ENCODE data around the gene ZNF878.

Gene ZNF878

DNA sequence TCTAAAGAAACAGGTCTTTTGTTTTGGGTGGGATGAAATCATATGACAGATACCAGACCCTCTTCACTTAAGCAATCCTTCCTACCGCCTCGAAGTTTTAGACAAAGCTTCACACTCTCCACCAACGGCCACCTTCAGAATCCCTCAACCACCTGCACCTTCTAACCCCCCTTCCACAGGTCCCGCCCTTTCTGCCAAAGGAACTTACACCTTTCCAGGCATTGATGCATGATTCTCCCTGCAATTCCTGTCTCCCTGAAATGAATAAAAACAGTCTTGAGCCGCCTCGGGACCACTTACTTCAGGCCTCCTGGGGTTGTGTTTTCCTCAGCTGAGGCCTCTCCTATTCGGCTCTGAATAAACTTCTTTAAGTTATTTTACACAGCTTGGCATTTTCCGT lies 18.1 kb downstream of the ZNF878 start:
- no peak for DNase-seq (ENCODE audit: low read depth)

DNA sequence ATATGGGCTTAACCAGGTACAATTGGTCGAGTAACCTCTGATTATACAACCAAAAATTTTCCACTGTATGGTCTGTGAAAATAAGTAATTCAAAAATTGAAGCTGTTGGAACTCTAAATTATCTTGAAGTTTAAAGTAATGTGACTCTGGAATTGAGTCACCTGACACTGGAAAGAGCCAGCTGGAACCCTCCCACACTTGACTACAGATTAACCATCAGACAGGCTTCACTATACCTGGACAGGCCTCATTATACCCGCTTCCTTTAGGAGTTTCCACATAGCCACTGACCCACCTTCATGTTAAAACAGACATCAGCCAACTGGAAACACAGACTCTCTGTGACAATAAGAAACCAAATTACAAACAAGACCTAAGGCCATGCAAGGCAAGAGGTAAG lies 18.6 kb downstream of the ZNF878 start:
- no peak for DNase-seq (ENCODE audit: low read depth)

DNA sequence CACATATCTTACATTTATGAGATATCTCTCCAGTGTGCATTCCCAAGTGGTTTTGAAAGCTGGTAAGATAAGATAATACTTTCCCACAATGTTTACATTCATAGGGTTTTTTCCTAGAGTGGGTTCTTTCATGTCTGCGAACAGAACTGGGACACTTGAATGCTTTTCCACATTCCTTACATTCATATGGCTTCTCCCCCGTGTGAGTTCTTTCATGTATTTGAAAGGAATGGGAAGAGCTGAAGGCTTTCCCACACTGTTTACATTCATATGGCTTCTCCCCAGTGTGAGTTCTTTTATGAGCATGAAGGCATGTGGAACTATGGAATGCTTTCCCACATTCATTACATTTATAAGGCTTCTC lies 37.0 kb downstream of the ZNF878 start:
- DNase-seq (ENCODE audit: low read depth) = no peak

DNA sequence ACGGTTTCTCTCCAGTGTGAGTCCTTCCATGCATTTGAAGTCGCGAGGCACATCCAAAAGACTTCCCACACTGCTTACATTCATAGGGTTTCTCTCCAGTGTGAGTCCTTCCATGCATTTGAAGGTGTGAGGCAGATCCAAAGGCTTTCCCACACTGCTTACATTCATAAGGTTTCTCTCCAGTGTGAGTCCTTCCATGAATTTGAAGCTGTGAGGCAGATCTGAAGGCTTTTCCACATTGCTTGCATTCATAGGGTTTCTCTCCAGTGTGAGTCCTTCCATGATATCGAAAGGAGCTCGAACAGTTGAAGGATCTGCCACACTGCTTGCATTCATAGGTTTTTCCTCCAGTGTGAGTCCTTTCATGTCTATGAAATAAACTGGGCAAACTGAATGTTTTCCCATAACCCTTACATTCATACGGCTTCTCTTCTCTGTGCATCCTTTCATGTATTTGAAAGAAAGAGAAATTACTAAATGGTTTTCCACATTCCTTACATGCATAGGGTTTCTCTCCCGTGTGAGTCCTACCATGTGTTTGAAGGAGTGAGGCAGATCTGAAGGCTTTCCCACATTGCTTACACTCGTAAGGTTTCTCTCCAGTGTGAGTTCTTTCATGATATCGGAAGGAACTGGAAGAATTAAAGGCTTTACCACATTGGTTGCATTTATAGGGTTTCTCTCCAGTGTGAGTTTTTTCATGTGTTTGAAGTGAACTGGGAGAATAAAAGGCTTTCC lies 37.6 kb downstream of the ZNF878 start:
- DNase-seq (ENCODE audit: low read depth) = no peak

DNA sequence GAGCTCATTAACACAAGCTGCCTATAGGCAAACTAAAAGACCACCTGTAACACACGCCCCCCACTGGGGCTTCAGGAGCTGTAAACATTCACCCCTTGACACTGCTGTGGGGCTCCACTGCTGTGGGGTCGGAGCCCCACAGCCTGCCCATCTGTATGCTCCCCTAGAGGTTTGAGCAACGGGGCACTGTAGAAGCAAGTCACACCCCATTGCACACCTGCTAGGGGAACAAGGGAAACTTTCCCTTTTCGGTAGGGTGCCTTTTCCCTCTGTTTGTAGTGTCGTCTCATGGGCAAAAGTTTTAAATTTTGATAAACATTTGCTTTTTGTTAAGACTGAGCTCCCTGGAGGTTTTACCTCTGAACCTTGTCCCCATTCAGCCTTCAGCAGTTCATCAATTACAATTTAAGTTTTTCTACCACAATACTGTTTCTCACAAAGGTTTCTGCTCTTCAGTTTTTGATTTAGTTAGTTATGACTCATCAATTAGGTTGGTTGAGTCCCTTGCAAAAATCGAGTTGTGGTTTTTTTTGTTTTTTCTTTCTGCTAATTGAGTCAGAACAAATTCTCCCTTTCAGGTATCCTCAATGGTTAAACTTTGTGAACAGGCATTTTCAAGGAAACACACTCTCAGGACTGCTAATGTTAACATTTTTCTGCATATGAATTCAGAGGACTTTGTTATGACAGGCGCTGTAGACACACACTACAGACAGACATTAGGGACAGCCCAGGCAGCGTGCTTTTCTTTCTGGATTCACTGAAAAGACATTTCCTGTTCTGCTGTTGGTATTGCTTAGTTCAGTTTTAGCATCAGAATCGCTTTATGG lies 52.4 kb downstream of the ZNF878 start:
- DNase-seq (ENCODE audit: low read depth) = no peak

DNA sequence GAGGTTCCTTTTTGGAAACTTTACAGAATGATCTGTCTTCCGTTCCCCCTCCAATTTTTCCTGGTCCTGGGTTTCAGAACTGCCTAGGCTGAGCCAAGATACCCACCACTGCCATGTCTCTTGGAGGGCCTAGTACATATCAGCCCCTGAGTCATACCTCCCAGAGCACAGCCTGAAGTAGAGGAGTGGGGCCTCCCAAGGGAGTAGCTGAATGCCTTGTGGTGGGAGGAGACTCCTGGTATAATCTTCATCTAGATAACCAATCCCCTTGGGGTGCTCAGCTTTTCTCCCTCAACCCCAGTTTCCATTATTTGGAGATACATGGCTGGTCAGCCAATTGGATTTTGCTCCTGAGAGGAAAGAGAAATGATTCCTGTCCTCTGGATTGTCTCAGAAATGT lies 57.6 kb downstream of the ZNF878 start:
- DNase-seq (ENCODE audit: low read depth) = no peak
